ENCODE results near the gene HOXD4.

The HOXD4 gene

GRCh38 chr2:176146645-176147044 is 4.7 kb upstream of the HOXD4 start:
- TF ChIP-seq CTCF (IDR thresholded peaks at IDR 0.05; ENCODE audit: insufficient read depth, low read depth, low read length, missing control alignments) = no peak
- H3K4me3 ChIP-seq (ENCODE audit: low read length) = no peak overlapping the region
- DNase-seq (ENCODE audit: low read depth) = no peak

- no peak overlapping the region for H3K4me3 ChIP-seq (ENCODE audit: low read length)
- DNase-seq (ENCODE audit: low read depth) = no peak
- TF ChIP-seq CTCF (IDR thresholded peaks at IDR 0.05; ENCODE audit: insufficient read depth, low read depth, low read length, missing control alignments) = no peak
Measured at GRCh38 chr2:176147210-176147799, 4.0 kb upstream of the HOXD4 start.

GRCh38 chr2:176147800-176148496 is 3.4 kb upstream of the HOXD4 start:
- TF ChIP-seq CTCF (IDR thresholded peaks at IDR 0.05; ENCODE audit: insufficient read depth, low read depth, low read length, missing control alignments) = no peak
- DNase-seq (ENCODE audit: low read depth) = no peak
- H3K4me3 ChIP-seq (ENCODE audit: low read length) = no peak overlapping the region

GRCh38 chr2:176148751-176149421 is 2.5 kb upstream of the HOXD4 start:
- no peak overlapping the region for H3K4me3 ChIP-seq (ENCODE audit: low read length)
- TF ChIP-seq CTCF (IDR thresholded peaks at IDR 0.05; ENCODE audit: insufficient read depth, low read depth, low read length, missing control alignments) = no peak
- no peak for DNase-seq (ENCODE audit: low read depth)

GRCh38 chr2:176149481-176149938 is 1.8 kb upstream of the HOXD4 start:
- DNase-seq (ENCODE audit: low read depth) = no peak
- no peak overlapping the region for H3K4me3 ChIP-seq (ENCODE audit: low read length)
- no peak for TF ChIP-seq CTCF (IDR thresholded peaks at IDR 0.05; ENCODE audit: insufficient read depth, low read depth, low read length, missing control alignments)

GRCh38 chr2:176149939-176150583 is 1.3 kb upstream of the HOXD4 start:
- DNase-seq (ENCODE audit: low read depth) = no peak
- TF ChIP-seq CTCF (IDR thresholded peaks at IDR 0.05; ENCODE audit: insufficient read depth, low read depth, low read length, missing control alignments) = no peak
- H3K4me3 ChIP-seq (ENCODE audit: low read length) = no peak overlapping the region
